ENCODE data around the gene PDLIM5. TPM values are rescaled to one million over a fixed set of nuclear protein-coding genes. Genes with fewer than 3 reads are reported as not detected.

The PDLIM5 gene
- total RNA-seq, 3 donors from 2014 or later (not counting 1 experiment from before 2014, with no cell fraction given), result 41.8 to 94.8 (median 50.5) TPM

DNA sequence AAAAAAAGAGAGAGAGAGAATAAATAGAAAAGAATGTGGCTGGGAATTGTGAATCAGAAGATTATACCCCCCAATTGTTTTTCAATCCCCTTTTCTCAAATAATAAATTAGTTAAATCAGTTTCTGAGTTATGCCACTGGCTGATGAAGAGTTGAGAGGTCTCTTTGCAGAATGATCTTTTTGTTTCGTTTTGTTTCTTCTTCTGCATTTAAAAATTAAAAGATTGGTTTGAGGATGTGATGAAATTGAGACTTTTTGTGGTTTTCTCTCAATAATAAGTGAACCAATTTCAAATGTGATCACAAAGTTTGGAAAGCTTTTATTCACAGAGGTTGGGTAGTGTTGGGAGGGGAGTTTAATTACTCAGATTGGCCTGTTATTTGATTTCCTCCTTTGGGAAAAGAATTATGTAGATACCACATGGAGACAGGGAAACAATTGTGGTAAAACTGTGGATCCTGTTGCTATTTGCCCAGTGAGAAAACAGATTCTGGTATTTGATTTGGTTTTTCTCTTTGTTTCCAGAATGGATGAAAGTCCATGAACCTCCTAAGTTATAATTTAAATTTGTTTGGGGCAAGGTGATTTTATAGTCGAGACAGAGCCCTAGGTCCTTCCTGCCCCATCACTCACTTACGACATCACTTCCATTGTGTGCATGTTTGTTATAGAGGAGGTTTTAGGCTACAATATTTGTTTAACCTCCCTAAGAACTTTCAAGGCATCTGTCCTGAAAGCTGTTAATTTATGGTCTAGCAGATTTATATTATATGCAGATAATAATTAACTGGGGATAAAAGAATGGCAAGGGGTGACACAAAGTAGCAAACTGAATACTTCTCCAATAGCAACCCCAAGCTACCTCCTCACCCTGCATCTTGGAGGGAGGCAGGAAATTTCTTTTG is 214.0 kb downstream of the PDLIM5 start:
- H3K27ac ChIP-seq (ENCODE audit: low read length), result no peak overlapping the region
- DNase-seq (no peak), ATAC-seq (no peak)
- no peaks in the 10 kb centered on the region for H3K4me1 ChIP-seq (ENCODE audit: control insufficient read depth, insufficient read depth, low read length)
- no peak overlapping the region for H3K4me3 ChIP-seq (ENCODE audit: low read length)
- Mint-ChIP-seq H3K9me3 (no peaks in the 10 kb centered on the region), H3K27ac (no peak overlapping the region), H3K27me3 (ENCODE audit: low read depth in 2 of 2) (no peaks in the 10 kb centered on the region), H3K4me1 (no peaks in the 10 kb centered on the region), H3K4me3 (no peak overlapping the region), H3K36me3 (peaks cover 3% of the 10 kb centered on the region)
- 60% methylated on average over 1 of the region's 3 CpGs for WGBS (ENCODE audit: insufficient coverage)
- H3K9me3 ChIP-seq (ENCODE audit: control insufficient read depth, insufficient read depth, low read length), result no peaks in the 10 kb centered on the region
- TF ChIP-seq, protein P1, sequence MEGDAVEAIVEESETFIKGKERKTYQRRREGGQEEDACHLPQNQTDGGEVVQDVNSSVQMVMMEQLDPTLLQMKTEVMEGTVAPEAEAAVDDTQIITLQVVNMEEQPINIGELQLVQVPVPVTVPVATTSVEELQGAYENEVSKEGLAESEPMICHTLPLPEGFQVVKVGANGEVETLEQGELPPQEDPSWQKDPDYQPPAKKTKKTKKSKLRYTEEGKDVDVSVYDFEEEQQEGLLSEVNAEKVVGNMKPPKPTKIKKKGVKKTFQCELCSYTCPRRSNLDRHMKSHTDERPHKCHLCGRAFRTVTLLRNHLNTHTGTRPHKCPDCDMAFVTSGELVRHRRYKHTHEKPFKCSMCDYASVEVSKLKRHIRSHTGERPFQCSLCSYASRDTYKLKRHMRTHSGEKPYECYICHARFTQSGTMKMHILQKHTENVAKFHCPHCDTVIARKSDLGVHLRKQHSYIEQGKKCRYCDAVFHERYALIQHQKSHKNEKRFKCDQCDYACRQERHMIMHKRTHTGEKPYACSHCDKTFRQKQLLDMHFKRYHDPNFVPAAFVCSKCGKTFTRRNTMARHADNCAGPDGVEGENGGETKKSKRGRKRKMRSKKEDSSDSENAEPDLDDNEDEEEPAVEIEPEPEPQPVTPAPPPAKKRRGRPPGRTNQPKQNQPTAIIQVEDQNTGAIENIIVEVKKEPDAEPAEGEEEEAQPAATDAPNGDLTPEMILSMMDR (IDR thresholded peaks at IDR 0.05), result no peak
- intact Hi-C loops (cut with micrococcal nuclease), result no loop called here
- no peaks in the 10 kb centered on the region for H3K36me3 ChIP-seq (ENCODE audit: control insufficient read depth, insufficient read depth, low read length)
- H3K27me3 ChIP-seq (ENCODE audit: control insufficient read depth, insufficient read depth, low read length), result no peaks in the 10 kb centered on the region

DNA sequence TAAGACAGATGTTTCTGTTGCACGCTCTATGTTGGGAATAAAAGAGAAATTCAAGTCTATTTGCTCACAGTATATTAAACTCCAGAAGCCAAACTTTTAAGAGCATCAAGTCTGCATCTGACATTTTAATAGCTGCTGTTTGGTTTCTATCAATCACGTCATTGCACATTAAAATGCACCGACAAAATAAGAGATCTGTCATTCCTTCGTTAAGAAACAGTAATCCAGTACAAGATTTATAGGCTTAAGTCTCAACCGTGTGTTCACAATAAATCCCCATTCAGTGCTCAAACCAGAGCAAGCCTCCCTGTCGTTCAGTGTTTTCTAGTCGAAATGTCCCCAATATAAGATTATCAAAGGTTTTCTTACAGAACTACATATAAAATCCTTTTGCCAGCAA is 217.0 kb downstream of the PDLIM5 start:
- ATAC-seq (no peak), DNase-seq (no peak)
- no peak overlapping the region for H3K4me3 Mint-ChIP-seq
- H3K36me3 ChIP-seq (ENCODE audit: control insufficient read depth, insufficient read depth, low read length), result no peaks in the 10 kb centered on the region
- TF ChIP-seq, protein P1 (IDR thresholded peaks at IDR 0.05), result no peak
- H3K9me3 Mint-ChIP-seq, result no peaks in the 10 kb centered on the region
- no peaks in the 10 kb centered on the region for H3K27me3 Mint-ChIP-seq (ENCODE audit: low read depth in 2 of 2)
- H3K4me1 ChIP-seq (ENCODE audit: control insufficient read depth, insufficient read depth, low read length), result no peaks in the 10 kb centered on the region
- H3K27me3 ChIP-seq (ENCODE audit: control insufficient read depth, insufficient read depth, low read length), result no peaks in the 10 kb centered on the region
- H3K27ac ChIP-seq (ENCODE audit: low read length), result no peak overlapping the region
- peaks cover 6% of the 10 kb centered on the region for H3K36me3 Mint-ChIP-seq
- no peak overlapping the region for H3K27ac Mint-ChIP-seq
- intact Hi-C loops (cut with micrococcal nuclease), result no loop called here
- H3K4me3 ChIP-seq (ENCODE audit: low read length), result no peak overlapping the region
- 97% methylated on average over 6 of the region's 7 CpGs for WGBS (ENCODE audit: insufficient coverage)
- H3K4me1 Mint-ChIP-seq, result no peaks in the 10 kb centered on the region
- no peaks in the 10 kb centered on the region for H3K9me3 ChIP-seq (ENCODE audit: control insufficient read depth, insufficient read depth, low read length)

DNA sequence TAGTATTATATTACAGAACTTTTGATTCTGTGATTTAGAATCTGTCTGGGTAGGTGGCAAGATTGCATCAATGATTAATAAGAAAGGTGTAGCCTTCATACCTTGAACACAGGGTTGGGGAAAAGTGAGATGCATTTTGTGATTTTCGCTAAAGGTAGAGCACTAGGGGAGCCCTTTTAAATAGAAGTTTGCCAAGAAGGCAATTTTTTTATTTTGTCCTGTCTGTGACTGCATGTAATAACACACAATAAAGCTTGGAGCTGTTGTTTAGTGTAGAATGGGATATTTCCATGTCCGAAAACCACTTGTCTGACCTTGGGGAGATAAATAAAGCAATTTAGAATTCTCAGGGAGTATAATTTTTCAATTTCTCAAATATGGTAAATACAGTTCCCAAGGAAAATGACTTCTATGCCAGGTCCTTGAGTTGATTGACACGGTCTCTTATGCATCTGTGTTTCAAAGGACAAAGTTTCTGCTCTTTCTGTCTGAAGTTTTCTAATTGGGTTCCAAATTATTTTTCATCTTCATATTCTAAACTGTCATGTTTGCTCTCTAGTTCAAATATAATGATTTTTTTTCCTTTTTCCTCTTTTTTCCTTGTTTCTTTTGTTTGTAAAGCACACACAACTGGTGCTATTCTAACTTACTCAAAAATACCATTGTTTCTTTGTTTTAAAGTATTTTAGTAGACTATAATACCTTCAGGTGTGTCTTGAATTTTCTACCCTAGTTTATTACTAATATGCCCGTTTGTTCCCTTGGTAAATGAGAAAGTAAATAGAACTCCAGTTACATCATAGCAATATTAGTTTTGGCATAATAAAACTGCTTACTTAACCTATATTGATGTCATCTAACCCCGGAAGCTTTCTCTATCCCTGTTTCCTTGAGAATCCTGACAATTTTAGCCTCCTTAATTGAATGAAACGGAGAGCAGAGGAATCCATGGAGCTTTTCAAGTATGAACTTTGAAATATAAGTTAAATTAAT is 218.2 kb downstream of the PDLIM5 start:
- no peaks in the 10 kb centered on the region for H3K36me3 ChIP-seq (ENCODE audit: control insufficient read depth, insufficient read depth, low read length)
- ATAC-seq (no peak), DNase-seq (no peak)
- Mint-ChIP-seq H3K4me3 (no peak overlapping the region), H3K27ac (no peak overlapping the region), H3K9me3 (no peaks in the 10 kb centered on the region), H3K36me3 (peaks cover 6% of the 10 kb centered on the region), H3K27me3 (ENCODE audit: low read depth in 2 of 2) (no peaks in the 10 kb centered on the region), H3K4me1 (no peaks in the 10 kb centered on the region)
- no peak overlapping the region for H3K27ac ChIP-seq (ENCODE audit: low read length)
- H3K27me3 ChIP-seq (ENCODE audit: control insufficient read depth, insufficient read depth, low read length), result no peaks in the 10 kb centered on the region
- H3K4me3 ChIP-seq (ENCODE audit: low read length), result no peak overlapping the region
- no peaks in the 10 kb centered on the region for H3K4me1 ChIP-seq (ENCODE audit: control insufficient read depth, insufficient read depth, low read length)
- TF ChIP-seq, protein P1 (IDR thresholded peaks at IDR 0.05), result no peak
- intact Hi-C loops (cut with micrococcal nuclease), result no loop called here
- H3K9me3 ChIP-seq (ENCODE audit: control insufficient read depth, insufficient read depth, low read length), result no peaks in the 10 kb centered on the region
- 83% methylated on average over 6 of the region's 6 CpGs for WGBS (ENCODE audit: insufficient coverage)

Data from natural killer cell (primary cell).